22Rv1 (cell line): ENCODE data around the gene RANBP17.

Experiments
- CTCF ChIP-seq: fragments of 450-650 bp; IDR thresholded peaks from 2 replicates; pipeline ENCODE4 v1.5.1; 2017; ENCODE audit warnings: mild to moderate bottlenecking
- ZFX ChIP-seq: fragments of 450-650 bp; IDR thresholded peaks from 2 replicates; pipeline ENCODE4 v1.6.1; 2017; ENCODE audit warnings: antibody characterized with exemption, borderline replicate concordance

GRCh38 chr5:171322527-171322926 is 460.7 kb downstream of the RANBP17 start:
- TF ChIP-seq CTCF (no peak), ZFX (no peak)
